ENCODE data around the gene PLPP4.

DNA sequence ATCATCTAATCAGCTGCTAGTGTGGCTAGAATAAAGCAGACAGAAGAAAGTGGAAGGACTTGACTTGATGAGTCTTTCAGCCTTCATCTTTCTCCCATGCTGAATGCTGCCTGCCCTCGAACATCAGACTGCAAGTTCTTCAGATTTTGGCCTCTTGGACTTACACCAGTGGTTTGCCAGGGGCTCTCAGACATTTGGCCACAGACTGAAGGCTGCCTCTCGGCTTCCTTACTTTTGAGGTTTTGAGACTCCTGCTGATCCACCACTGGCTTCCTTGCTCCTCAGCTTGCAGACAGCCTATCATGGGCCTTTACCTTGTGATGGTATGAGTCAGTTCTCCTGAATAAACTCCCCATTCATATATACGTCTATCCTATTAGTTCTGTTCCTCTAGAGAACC is 26.0 kb downstream of the PLPP4 start:
- TF ChIP-seq EZH2 (IDR thresholded peaks at IDR 0.05; ENCODE audit: insufficient read depth, poor library complexity, severe bottlenecking): no peak
- no peak for TF ChIP-seq EZH2phosphoT487 (IDR thresholded peaks at IDR 0.05; ENCODE audit: insufficient read depth, low read depth)

Data from GM23248 (cell line).